ENCODE measurements around the gene WDFY3.

DNA sequence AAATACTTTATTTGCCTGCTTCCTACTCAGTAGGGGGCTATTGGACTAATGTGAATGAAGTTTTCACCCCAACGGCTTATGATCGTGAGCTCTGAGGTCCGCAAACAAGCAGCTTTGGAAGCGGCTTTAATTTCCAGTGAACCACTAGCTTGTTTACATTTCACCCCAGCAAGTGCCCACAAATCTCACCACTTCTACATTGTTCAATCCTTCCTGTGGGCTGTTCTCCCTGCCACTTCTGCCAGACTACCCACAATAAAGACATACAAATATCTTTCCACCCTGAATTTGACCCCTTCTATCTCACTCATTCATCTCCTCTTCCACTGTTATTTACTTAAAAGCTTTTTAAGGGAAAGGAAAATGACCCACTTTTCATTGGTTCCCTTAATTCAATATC lies 285.5 kb downstream of the WDFY3 start:
- TF ChIP-seq, protein P1, sequence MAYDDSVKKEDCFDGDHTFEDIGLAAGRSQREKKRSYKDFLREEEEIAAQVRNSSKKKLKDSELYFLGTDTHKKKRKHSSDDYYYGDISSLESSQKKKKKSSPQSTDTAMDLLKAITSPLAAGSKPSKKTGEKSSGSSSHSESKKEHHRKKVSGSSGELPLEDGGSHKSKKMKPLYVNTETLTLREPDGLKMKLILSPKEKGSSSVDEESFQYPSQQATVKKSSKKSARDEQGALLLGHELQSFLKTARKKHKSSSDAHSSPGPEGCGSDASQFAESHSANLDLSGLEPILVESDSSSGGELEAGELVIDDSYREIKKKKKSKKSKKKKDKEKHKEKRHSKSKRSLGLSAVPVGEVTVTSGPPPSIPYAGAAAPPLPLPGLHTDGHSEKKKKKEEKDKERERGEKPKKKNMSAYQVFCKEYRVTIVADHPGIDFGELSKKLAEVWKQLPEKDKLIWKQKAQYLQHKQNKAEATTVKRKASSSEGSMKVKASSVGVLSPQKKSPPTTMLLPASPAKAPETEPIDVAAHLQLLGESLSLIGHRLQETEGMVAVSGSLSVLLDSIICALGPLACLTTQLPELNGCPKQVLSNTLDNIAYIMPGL (CRISPR knock-in tag; IDR thresholded peaks at IDR 0.05): no peak
- TF ChIP-seq, protein P2, sequence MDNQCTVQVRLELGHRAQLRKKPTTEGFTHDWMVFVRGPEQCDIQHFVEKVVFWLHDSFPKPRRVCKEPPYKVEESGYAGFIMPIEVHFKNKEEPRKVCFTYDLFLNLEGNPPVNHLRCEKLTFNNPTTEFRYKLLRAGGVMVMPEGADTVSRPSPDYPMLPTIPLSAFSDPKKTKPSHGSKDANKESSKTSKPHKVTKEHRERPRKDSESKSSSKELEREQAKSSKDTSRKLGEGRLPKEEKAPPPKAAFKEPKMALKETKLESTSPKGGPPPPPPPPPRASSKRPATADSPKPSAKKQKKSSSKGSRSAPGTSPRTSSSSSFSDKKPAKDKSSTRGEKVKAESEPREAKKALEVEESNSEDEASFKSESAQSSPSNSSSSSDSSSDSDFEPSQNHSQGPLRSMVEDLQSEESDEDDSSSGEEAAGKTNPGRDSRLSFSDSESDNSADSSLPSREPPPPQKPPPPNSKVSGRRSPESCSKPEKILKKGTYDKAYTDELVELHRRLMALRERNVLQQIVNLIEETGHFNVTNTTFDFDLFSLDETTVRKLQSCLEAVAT (IDR thresholded peaks at IDR 0.05): no peak
- no peak for TF ChIP-seq SMAD3 (CRISPR knock-in tag; conservative IDR thresholded peaks at IDR 0.05)
- no peak for TF ChIP-seq CHD2 (IDR thresholded peaks at IDR 0.05; ENCODE audit: low read depth, low read length)
- no peak for TF ChIP-seq ZBED1 (IDR thresholded peaks at IDR 0.05)
- no peak for TF ChIP-seq POLR2A (conservative IDR thresholded peaks at IDR 0.05)
- TF ChIP-seq, protein P3, sequence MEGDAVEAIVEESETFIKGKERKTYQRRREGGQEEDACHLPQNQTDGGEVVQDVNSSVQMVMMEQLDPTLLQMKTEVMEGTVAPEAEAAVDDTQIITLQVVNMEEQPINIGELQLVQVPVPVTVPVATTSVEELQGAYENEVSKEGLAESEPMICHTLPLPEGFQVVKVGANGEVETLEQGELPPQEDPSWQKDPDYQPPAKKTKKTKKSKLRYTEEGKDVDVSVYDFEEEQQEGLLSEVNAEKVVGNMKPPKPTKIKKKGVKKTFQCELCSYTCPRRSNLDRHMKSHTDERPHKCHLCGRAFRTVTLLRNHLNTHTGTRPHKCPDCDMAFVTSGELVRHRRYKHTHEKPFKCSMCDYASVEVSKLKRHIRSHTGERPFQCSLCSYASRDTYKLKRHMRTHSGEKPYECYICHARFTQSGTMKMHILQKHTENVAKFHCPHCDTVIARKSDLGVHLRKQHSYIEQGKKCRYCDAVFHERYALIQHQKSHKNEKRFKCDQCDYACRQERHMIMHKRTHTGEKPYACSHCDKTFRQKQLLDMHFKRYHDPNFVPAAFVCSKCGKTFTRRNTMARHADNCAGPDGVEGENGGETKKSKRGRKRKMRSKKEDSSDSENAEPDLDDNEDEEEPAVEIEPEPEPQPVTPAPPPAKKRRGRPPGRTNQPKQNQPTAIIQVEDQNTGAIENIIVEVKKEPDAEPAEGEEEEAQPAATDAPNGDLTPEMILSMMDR (IDR thresholded peaks at IDR 0.05 in 2 of 3, conservative IDR thresholded peaks at IDR 0.05 in 1 of 3; ENCODE audit: insufficient read depth in 2 of 3, low read depth in 1 of 3, low read length in 3 of 3): no peak
- no peak for TF ChIP-seq CREBBP (IDR thresholded peaks at IDR 0.05; ENCODE audit: low read depth, low read length)
- no peak for TF ChIP-seq ZNF143 (CRISPR knock-in tag; IDR thresholded peaks at IDR 0.05)
- TF ChIP-seq, protein P4, sequence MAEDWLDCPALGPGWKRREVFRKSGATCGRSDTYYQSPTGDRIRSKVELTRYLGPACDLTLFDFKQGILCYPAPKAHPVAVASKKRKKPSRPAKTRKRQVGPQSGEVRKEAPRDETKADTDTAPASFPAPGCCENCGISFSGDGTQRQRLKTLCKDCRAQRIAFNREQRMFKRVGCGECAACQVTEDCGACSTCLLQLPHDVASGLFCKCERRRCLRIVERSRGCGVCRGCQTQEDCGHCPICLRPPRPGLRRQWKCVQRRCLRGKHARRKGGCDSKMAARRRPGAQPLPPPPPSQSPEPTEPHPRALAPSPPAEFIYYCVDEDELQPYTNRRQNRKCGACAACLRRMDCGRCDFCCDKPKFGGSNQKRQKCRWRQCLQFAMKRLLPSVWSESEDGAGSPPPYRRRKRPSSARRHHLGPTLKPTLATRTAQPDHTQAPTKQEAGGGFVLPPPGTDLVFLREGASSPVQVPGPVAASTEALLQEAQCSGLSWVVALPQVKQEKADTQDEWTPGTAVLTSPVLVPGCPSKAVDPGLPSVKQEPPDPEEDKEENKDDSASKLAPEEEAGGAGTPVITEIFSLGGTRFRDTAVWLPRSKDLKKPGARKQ (CRISPR knock-in tag; IDR thresholded peaks at IDR 0.05): no peak
- TF ChIP-seq TEAD4 (IDR thresholded peaks at IDR 0.05; ENCODE audit: low read length): no peak
- no peak for TF ChIP-seq TEAD4 (CRISPR knock-in tag; IDR thresholded peaks at IDR 0.05; ENCODE audit: borderline replicate concordance)
- TF ChIP-seq, protein P5, sequence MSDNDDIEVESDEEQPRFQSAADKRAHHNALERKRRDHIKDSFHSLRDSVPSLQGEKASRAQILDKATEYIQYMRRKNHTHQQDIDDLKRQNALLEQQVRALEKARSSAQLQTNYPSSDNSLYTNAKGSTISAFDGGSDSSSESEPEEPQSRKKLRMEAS (CRISPR knock-in tag; IDR thresholded peaks at IDR 0.05): no peak
